Measurements from ENCODE around the gene CD27. TPM values are rescaled to one million over a fixed set of nuclear protein-coding genes. Genes with fewer than 3 reads are reported as not detected.

Gene CD27
- total RNA-seq (10 to 100 TPM; 49.2 to 97.2 (median 59.2) TPM), polyA plus RNA-seq (100 to 1,000 TPM; 128 to 193 (median 178) TPM)
- long read RNA-seq, donor 1, partial matches to known transcripts: 10 of 13 reads
- long read RNA-seq, donor 1, other reads (novel, unspliced or antisense): 0 of 13 reads
- long read RNA-seq, donor 2, partial matches to known transcripts: 0 of 1 reads
- long read RNA-seq, donor 2, other reads (novel, unspliced or antisense): 0 of 1 reads

DNA sequence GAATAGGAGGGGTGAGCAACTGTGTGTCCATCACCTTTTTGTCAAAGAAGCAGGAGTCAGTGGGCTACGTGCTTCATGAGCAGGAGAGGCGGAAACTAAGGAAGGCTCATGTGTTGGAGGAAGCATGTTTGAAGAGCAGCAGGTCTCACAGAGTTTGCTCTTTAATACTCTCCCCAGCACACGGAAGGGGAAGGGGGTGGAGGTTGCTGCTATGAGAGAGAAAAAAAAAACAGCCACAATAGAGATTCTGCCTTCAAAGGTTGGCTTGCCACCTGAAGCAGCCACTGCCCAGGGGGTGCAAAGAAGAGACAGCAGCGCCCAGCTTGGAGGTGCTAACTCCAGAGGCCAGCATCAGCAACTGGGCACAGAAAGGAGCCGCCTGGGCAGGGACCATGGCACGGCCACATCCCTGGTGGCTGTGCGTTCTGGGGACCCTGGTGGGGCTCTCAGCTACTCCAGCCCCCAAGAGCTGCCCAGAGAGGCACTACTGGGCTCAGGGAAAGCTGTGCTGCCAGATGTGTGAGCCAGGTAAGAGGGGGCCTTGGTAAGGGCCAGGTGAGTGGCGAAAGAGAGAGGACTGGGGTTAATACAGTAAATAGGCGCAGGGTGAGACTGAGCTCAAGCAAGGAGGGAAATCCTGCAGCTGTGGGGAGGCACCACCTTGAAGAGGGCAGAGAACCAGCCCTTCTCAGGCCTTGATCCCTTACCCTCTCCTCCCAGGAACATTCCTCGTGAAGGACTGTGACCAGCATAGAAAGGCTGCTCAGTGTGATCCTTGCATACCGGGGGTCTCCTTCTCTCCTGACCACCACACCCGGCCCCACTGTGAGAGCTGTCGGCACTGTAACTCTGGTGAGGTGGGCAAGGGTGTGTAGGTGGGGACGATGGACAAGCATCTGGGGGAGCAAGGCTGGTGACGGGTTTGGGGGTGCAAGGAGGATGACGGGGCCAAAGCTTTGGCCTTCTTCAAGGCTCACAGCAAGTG, at the start of gene CD27:
Gene CD27 (plus strand): TSS at position 252 of the 985 bp plus-strand sequence. CDS start 141 bp downstream, at position 393.
- Histone ChIP-seq H3K9me3 (no peaks in the 10 kb centered on the region), H3K4me3 (peak within 1 kb of the TSS; percentile 34 to 76 (median 52)), H3K27me3 (replicated peaks in 1 of 7) (no peaks in the 10 kb centered on the region), H3K4me1 (peaks cover 0 to 77% (median 36%) of the 10 kb centered on the region in 6 donors), H3K27ac (peak within 1 kb of the TSS; percentile 60 to 90 (median 78)), H3K36me3 (peaks cover 0 to 27% (median 2%) of the 10 kb centered on the region in 6 donors)
- no peak for DNase-seq
- peak; percentile 72 to 73 (median 72) for TF ChIP-seq POLR2AphosphoS5 (IDR thresholded peaks at IDR 0.05)
- TF ChIP-seq, protein P1, sequence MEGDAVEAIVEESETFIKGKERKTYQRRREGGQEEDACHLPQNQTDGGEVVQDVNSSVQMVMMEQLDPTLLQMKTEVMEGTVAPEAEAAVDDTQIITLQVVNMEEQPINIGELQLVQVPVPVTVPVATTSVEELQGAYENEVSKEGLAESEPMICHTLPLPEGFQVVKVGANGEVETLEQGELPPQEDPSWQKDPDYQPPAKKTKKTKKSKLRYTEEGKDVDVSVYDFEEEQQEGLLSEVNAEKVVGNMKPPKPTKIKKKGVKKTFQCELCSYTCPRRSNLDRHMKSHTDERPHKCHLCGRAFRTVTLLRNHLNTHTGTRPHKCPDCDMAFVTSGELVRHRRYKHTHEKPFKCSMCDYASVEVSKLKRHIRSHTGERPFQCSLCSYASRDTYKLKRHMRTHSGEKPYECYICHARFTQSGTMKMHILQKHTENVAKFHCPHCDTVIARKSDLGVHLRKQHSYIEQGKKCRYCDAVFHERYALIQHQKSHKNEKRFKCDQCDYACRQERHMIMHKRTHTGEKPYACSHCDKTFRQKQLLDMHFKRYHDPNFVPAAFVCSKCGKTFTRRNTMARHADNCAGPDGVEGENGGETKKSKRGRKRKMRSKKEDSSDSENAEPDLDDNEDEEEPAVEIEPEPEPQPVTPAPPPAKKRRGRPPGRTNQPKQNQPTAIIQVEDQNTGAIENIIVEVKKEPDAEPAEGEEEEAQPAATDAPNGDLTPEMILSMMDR (IDR thresholded peaks at IDR 0.05 in 8 of 11, conservative IDR thresholded peaks at IDR 0.05 in 3 of 11): no peak
- TF ChIP-seq POLR2A (IDR thresholded peaks at IDR 0.05): peak in 1 of 3 donors; percentile 5
- intact Hi-C loops (cut with DNase I; ENCODE audit: low total_unique reads): no loop called here
- 60 to 78% (median 69%) methylated on average over 16 of the region's 16 CpGs for WGBS, 5 donors

DNA sequence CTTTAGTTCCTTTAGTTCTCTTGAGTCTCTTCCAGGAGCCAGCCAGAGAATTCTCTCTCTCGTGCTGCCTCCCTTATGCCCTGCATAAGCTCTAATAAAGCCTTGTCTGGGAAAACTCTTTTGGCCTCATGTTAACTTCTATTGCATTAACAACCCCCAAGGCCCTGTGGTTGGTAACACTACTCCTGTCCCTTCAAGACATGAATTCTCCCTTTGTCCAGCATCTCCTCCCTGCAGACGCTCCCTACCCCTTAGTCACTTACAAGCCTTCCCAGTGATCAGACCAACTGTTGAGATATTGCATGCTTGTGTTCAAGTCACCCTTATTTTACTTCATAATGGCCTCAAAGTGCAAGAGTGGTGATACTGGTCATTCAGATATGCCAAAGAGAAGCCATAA, 48.7 kb upstream of the CD27 start:
- intact Hi-C loops (cut with DNase I; ENCODE audit: low total_unique reads): no loop called here

DNA sequence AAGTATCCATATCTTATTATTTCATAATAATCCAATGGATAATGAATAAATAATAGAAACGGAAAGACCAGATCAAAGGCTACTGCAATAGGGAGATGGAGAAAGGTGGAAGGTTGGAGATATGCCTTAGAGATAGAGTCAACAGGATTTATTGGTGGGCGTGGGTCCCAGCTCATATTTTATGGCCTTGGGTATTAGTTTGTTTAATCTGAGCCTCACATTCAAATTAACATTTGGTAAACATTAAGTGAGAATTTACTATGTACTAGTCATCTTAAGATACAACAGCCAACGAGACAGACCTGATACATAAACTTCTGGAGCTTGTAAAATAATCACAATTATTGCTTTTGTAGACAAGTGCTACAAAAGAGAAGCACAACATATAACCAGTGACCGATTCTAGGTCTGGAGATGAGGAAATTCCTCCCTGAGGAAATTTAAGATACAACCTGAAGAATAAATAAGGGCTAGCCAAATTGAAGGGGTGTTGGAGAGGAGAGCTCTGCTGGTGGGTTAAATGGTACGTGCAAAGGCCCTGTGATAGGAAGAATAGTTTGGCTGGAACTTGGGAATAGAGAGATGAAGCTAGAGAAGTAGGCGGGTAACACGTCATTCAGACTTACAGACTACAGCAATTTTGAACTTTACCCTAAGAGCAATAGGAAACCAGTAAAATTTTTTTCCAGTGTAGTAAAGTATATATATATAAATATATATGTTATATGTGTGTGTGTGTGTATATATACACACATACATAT, 44.7 kb upstream of the CD27 start:
- Histone ChIP-seq H3K27ac (no peak overlapping the region), H3K27me3 (replicated peaks in 1 of 7) (no peaks in the 10 kb centered on the region), H3K4me1 (peaks cover 0 to 4% (median 0%) of the 10 kb centered on the region in 6 donors), H3K4me3 (no peak overlapping the region), H3K9me3 (no peaks in the 10 kb centered on the region), H3K36me3 (no peaks in the 10 kb centered on the region)
- intact Hi-C loops (cut with DNase I; ENCODE audit: low total_unique reads): no loop called here
- TF ChIP-seq, protein P1 (IDR thresholded peaks at IDR 0.05 in 8 of 11, conservative IDR thresholded peaks at IDR 0.05 in 3 of 11): no peak
- TF ChIP-seq POLR2A (IDR thresholded peaks at IDR 0.05) (no peak), POLR2AphosphoS5 (IDR thresholded peaks at IDR 0.05) (no peak)
- no peak for DNase-seq
- 87 to 94% (median 90%) methylated on average over 7 of the region's 7 CpGs for WGBS, 5 donors

More for the DNA sequence above, 48.7 kb upstream of the CD27 start:
- TF ChIP-seq POLR2AphosphoS5 (IDR thresholded peaks at IDR 0.05) (no peak), POLR2A (IDR thresholded peaks at IDR 0.05) (no peak)
- TF ChIP-seq, protein P1 (IDR thresholded peaks at IDR 0.05 in 8 of 11, conservative IDR thresholded peaks at IDR 0.05 in 3 of 11): no peak
- Histone ChIP-seq H3K27ac (no peak overlapping the region), H3K9me3 (no peaks in the 10 kb centered on the region), H3K27me3 (replicated peaks in 1 of 7) (no peaks in the 10 kb centered on the region), H3K4me1 (peaks cover 0 to 44% (median 12%) of the 10 kb centered on the region in 6 donors), H3K4me3 (no peak overlapping the region), H3K36me3 (peaks cover 0 to 17% (median 6%) of the 10 kb centered on the region in 6 donors)
- WGBS, 5 donors: 87 to 98% (median 94%) methylated on average over 2 of the region's 2 CpGs
- no peak for DNase-seq

All from spleen (tissue), 13 donors.